NCI-H1417 (cell line): Measurements from ENCODE around the gene SHROOM2.

Experiments
- DNase-seq, 3 experiments: peaks; one replicate each; lab custom pipeline; 2025; lab: John Stamatoyannopoulos, UW

The SHROOM2 gene

GRCh38 chrX:9943420-9943819 lies 157.2 kb downstream of the SHROOM2 start:
- no peak for DNase-seq

DNA sequence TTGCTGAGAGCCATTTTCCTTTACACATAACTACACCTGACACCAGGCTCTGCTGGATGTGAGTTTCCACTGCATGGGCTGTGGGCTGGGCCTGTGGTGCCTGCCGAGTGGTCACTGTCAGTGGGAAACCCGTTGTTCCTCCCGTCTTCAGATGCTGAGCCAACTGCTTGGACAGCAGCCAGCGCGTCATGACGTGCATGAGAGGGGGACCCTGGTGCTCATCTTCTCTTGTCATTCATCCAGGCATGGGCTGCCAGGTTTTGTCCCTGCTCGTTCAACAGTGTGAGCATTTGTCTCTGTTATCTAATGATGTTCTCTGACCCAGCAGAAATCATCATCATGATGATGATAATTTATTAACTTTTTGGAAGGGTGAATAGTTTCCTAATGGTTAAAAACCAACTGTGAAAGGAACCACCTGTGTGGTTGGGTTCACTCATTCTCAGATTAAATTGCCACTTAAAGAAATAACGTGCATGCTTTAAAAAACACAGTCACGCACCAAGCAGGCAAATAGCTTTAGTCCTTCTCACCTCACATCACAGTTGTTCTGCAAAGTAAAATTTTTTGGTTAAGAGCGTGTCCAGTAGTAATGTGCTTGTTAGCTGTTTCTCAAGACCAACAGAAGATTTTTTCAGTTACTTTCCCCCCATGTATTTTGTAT lies 161.0 kb downstream of the SHROOM2 start:
- peak in 2 of 3 experiments; percentile 14 to 25 for DNase-seq

DNA sequence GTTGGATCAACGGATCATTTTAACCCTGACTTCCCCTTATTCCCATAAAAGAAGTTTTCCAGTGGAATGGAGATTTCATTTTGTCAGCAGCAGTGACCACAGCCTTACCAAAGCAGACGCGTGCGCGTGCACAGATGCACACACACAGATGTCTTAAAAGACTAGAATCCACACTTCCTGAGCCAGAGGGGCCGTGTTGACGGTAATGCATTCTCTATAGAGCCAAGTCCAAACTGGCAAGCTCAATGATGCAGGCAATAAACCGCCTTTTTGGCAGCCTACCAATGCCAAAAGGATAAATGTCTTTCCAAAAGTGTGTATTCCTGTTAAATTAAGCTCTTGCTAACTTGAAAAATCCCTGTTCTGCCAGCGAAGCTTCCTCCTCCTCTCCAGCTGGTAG lies 162.2 kb downstream of the SHROOM2 start:
- DNase-seq, result no peak

DNA sequence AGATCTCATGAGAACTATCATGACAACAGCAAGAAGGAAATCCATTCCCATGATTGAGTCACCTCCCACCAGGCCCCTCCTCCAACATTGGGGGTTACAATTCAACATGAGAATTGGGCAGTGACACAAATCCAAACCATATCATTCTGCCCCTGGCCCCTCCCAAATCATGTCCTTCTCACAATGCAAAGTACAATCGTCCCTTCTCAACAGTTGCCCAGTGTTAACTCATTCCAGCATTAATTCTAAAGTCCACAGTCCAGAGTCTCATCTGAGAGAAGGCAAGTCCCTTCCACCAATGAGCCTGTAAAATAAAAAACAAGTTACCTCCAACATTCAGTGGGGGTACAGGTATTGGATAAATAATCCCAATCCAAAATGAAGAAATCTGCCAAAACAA lies 166.1 kb downstream of the SHROOM2 start:
- DNase-seq, result no peak

DNA sequence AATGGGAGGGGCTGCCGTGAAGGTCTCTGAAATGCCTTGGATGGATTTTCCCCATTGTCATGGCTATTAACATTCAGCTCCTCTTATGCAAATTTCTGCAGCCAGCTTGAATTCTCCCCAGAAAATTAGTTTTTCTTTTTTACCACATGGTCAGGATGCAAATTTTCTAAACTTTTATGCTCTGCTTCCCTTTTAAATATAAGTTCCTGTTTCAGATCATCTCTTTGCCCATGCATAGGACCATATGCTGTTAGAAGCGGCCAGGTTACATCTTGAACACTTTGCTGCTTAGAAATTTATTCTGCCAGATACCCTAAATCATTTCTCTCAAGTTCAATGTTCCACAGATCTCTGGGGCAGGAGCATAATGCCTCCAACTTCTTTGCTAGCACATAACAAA lies 167.2 kb downstream of the SHROOM2 start:
- no peak for DNase-seq

- DNase-seq, result no peak
Observed at GRCh38 chrX:9955506-9955905, 169.3 kb downstream of the SHROOM2 start.

DNA sequence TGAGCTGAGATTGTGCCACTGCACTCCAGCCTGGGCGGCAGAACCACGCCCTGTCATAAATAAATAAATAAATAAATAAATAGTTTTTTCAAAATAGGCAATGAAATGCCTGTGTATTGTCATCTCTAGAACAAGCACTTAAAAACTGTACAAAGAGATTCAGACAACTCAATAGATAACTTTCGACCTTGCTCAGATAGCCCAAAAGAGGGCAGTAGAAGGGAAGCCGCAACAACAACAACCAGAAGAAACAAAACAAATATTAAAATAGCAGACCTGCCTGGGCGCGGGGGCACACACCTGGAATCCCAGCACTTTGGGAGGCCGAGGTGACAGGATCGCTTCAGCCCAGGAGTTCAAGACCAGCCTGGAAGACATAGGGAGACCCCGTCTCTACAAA lies 171.5 kb downstream of the SHROOM2 start:
- no peak for DNase-seq

DNA sequence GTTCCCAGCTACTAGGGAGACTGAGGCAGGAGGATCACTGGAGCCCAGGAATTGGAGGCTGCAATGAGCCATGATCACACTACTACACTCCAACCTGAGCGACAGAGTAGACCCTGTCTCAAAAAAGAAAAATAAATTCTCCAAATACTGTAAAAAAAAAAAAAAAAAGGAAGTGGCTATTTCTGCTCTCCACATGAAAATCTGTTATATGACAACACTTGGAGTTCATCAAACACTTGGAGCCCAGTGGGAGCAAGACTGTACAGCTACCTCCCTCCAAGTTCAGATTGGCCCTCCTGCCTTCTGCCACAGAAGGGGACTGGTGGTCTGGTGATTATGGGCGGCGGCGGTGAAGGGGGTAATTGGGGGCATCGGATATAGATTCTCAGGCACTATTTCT lies 172.0 kb downstream of the SHROOM2 start:
- no peak for DNase-seq

GRCh38 chrX:9961750-9962149 lies 175.5 kb downstream of the SHROOM2 start:
- no peak for DNase-seq

DNA sequence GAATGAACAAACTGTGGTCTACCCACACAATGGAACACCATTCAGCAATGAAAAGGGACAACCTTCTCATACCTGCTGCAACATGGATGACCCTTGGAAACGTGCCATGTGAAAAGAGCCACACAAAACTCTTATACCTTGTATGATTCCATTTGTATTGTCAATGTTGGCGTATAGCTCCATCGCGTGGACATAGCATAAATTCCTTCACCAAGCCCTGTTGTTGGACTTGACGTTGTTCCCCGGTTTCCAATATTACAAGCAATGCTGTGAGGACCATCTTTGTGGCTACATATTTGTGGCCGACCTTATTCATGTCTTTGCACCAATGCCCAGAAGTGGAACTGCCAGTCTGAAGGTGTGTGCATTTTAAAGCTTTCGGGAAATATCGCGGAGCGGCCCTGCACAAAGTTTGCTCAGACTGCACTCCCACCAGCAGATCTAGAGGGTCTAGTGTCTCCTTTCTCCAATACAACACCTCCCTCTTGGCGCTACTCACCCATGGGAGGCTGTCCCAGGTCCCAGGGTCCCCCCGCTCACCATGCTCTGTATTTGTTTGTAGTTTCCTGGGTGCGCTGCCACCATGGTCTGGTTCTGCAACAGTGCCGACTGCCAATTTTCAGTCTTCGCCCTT lies 180.7 kb downstream of the SHROOM2 start, which contains the start of gene CLDN34:
TSS of gene CLDN34 (plus strand) at position 584 of the 634 bp plus-strand sequence. CDS start at position 584, 0 bp downstream.
- no peak for DNase-seq

GRCh38 chrX:9977635-9978034 lies 191.4 kb downstream of the SHROOM2 start:
- DNase-seq, result no peak

- no peak for DNase-seq
Observed at GRCh38 chrX:9980401-9980800, 194.2 kb downstream of the SHROOM2 start.

- no peak for DNase-seq
Observed at GRCh38 chrX:9980927-9981326, 194.7 kb downstream of the SHROOM2 start.

- no peak for DNase-seq
Observed at GRCh38 chrX:9983441-9983840, 197.2 kb downstream of the SHROOM2 start.

DNA sequence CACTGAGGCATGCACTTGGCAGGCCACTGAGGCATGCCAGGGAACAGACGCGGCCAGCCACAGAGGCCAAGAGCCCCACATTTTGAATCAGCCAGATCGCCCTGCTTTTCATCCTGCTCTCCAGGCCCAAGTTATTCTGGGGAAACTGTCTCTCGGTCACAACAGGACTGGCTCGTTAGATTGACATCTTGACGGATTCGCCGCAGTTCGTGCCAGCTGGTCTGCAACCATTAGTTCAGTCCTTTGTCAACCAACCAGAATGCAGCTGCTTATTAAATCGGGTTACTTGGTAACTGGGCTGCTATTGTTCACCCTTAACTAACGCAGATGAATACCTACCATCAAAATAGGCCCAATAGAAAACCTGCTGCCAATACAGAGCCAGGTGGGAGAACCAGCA lies 197.6 kb downstream of the SHROOM2 start:
- DNase-seq, result peak in 1 of 3 experiments; percentile 29

DNA sequence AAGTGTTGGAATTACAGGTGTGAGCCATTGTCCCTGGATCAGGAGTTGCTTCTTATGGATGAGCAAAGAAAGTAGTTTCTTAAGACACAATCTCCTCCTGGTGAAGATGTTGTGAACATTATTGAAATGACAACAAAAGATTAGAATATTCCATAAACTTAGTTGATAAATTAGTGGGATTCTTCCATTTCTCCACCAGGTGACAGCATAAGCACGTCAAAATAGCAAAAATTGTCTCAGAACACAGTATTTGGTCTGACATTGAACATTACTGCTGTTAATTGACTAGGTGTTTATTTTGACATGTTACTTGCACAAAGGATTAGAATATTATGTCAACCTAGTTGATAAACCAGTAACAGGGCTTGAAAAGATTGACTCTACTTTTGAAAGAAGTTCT lies 202.5 kb downstream of the SHROOM2 start:
- peak in 1 of 3 experiments; percentile 57 for DNase-seq

- no peak for DNase-seq
Observed at GRCh38 chrX:9992061-9992460, 205.8 kb downstream of the SHROOM2 start.

- no peak for DNase-seq
Observed at GRCh38 chrX:9992724-9993123, 206.5 kb downstream of the SHROOM2 start.

GRCh38 chrX:9995855-9996339 lies 209.7 kb downstream of the SHROOM2 start:
- peak; percentile 52 to 83 (median 61) for DNase-seq

DNA sequence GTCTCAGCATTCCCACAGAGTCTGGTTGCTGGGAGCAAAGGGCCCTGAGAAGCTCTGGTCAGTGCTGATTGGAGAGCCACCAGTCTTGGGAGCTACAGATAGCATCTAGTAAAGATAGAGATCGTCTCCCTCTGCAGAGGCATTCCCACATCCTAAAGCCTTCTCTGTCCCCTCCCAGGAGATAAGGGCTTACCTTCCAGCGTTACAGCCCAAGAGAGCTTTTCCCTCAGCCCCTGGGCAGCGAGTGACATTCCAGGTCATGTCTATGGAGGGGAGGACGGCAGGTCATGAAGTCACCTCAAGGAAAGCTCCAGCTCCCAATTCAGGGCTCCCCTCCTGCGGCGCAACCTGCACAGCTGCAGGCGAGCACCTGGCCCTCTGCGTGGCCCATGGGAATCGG lies 210.8 kb downstream of the SHROOM2 start:
- DNase-seq, result no peak

GRCh38 chrX:9997524-9997923 lies 211.3 kb downstream of the SHROOM2 start:
- no peak for DNase-seq
